Right atrium auricular region (tissue), 2 donors: ENCODE measurements around the gene TMEM14B. TPM values are rescaled to one million over a fixed set of nuclear protein-coding genes. Genes with fewer than 3 reads are reported as not detected.

Experiments
- DNase-seq: peaks from one replicate; pipeline ENCODE4 v3.0.0-alpha.2; 2019; ENCODE audit warnings: low spot score
- H3K27ac ChIP-seq, 2 donors: fragments of 200-600 bp; sonication (generic); 1 replicate in 1 of 2; 2 replicates in 1 of 2; pipeline ENCODE4 v1.5.1; 2016 to 2019
- H3K27me3 ChIP-seq, 2 donors: fragments of 200-600 bp; sonication (generic); one replicate each; pipeline versions ENCODE4 v1.5.1 to v1.6.0; 2017 to 2019
- H3K36me3 ChIP-seq: fragments of 200-600 bp; sonication (generic); one replicate; pipeline ENCODE4 v1.5.1; 2016
- H3K4me1 ChIP-seq, 2 donors: fragments of 200-600 bp; sonication (generic); one replicate each; pipeline versions ENCODE4 v1.5.1 to v1.6.0; 2017 to 2019
- H3K4me3 ChIP-seq, 2 donors: fragments of 200-600 bp; sonication (generic); 1 replicate in 1 of 2; 2 replicates in 1 of 2; pipeline ENCODE4 v1.5.1; 2017 to 2019; ENCODE audit warnings: mild to moderate bottlenecking in 1 of 2, moderate library complexity in 1 of 2
- H3K9me3 ChIP-seq, 2 donors: fragments of 200-600 bp; sonication (generic); one replicate each; pipeline ENCODE4 v1.5.1; 2019
- CTCF ChIP-seq, 2 donors: fragments of 200-600 bp; sonication (generic); IDR thresholded peaks; one replicate each; pipeline ENCODE4 v1.5.1; 2019; ENCODE audit warnings: antibody characterized with exemption in 2 of 2
- total RNA-seq, 2 donors: library from RNA; depleted of rRNA; stranded (reverse); fragments of >200 nt; gene quantifications; one replicate each; pipeline ENCODE4 v1.1.0, GENCODE V29; 2016

Gene TMEM14B
- total RNA-seq, 2 donors from 2014 or later: 93.5 to 100 TPM

DNA sequence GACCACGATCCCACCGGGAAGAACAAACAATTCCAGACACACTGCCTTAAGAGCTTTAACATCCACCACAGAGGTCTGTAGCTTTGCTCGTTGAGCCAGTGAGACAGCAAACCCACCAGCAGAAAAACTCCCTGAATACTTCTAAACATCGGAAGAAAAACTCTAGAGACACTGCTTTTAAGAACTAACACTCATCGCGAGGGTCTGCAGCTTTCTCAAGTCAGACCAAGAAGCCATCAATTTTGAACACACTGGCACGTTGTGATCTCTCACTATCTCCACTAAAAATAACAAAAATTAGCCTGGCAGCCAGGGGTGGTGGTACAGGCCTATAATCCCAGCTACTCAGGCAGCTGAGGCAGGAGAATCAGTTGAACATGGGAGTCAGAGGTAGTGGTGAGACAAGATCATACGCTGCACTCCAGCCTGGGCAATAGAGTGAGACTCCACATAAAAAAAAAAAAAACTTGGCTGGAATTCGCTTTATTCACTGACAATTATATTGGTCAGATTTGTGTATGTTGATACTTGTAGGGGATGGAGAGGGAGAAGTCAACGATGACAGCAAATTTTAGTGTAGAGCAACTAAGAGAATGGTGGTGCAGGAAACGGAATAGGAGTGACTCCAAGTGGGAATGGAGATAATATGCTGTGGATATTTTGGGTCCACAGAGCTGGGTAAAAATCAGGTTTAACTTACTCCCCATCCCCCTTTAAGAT lies 25.6 kb upstream of the TMEM14B start:
- peaks cover 16% of the 10 kb centered on the region for H3K36me3 ChIP-seq
- H3K4me3 ChIP-seq: peak overlapping the region; percentile 72 to 75
- no peaks in the 10 kb centered on the region for H3K27me3 ChIP-seq
- peaks cover 0 to 36% of the 10 kb centered on the region in 2 donors for H3K4me1 ChIP-seq
- no peak for TF ChIP-seq CTCF (IDR thresholded peaks at IDR 0.05)
- H3K9me3 ChIP-seq: no peaks in the 10 kb centered on the region
- H3K27ac ChIP-seq: peak overlapping the region; percentile 85 to 90
- DNase-seq: no peak

GRCh38 chr6:10722570-10722819 lies 25.1 kb upstream of the TMEM14B start:
- no peak for TF ChIP-seq CTCF (IDR thresholded peaks at IDR 0.05)
- Histone ChIP-seq H3K9me3 (no peaks in the 10 kb centered on the region), H3K36me3 (peaks cover 19% of the 10 kb centered on the region), H3K4me3 (peak overlapping the region; percentile 72 to 75), H3K27me3 (no peaks in the 10 kb centered on the region), H3K27ac (peak overlapping the region; percentile 85 to 90), H3K4me1 (peaks cover 0 to 36% of the 10 kb centered on the region in 2 donors)
- DNase-seq: no peak

- no peak for TF ChIP-seq CTCF (IDR thresholded peaks at IDR 0.05)
- DNase-seq: peak; percentile 98
- Histone ChIP-seq H3K9me3 (no peaks in the 10 kb centered on the region), H3K4me3 (peak within 1 kb of the TSS; percentile 72 to 75), H3K27me3 (no peaks in the 10 kb centered on the region), H3K27ac (peak within 1 kb of the TSS; percentile 85 to 90), H3K36me3 (peaks cover 23% of the 10 kb centered on the region), H3K4me1 (peaks cover 0 to 36% of the 10 kb centered on the region in 2 donors)
Observed at GRCh38 chr6:10722820-10723566, 24.6 kb upstream of the TMEM14B start, which contains the start of gene TMEM14C. TSS of gene TMEM14C (plus strand) at chr6:10723070. CDS start at chr6:10724614, 1,544 bp downstream.

GRCh38 chr6:10723567-10723881 lies 24.1 kb upstream of the TMEM14B start:
- H3K4me3 ChIP-seq: peak overlapping the region; percentile 72 to 75
- no peaks in the 10 kb centered on the region for H3K27me3 ChIP-seq
- H3K9me3 ChIP-seq: no peaks in the 10 kb centered on the region
- H3K36me3 ChIP-seq: peaks cover 26% of the 10 kb centered on the region
- TF ChIP-seq CTCF (IDR thresholded peaks at IDR 0.05): no peak
- peak overlapping the region; percentile 85 to 90 for H3K27ac ChIP-seq
- H3K4me1 ChIP-seq: peaks cover 0 to 36% of the 10 kb centered on the region in 2 donors
- DNase-seq: no peak

- no peak overlapping the region for H3K27ac ChIP-seq
- H3K4me1 ChIP-seq: peaks cover 0 to 36% of the 10 kb centered on the region in 2 donors
- DNase-seq: no peak
- no peak overlapping the region for H3K4me3 ChIP-seq
- no peaks in the 10 kb centered on the region for H3K27me3 ChIP-seq
- no peaks in the 10 kb centered on the region for H3K9me3 ChIP-seq
- peaks cover 41% of the 10 kb centered on the region for H3K36me3 ChIP-seq
- TF ChIP-seq CTCF (IDR thresholded peaks at IDR 0.05): no peak
Observed at GRCh38 chr6:10725044-10725443, 22.6 kb upstream of the TMEM14B start.
